Panc1 (cell line): ENCODE measurements around the gene PANK4. TPM values are rescaled to one million over a fixed set of nuclear protein-coding genes. Genes with fewer than 3 reads are reported as not detected.

Experiments
- ATAC-seq: fragments of 200-7000 bp; cut with Tn5 transposase; 2 replicates; pipeline ENCODE4 v1.9.1; 2020; ENCODE audit warnings: mild to moderate bottlenecking, moderate library complexity
- BruUV-seq: library from RNA; stranded (reverse); fragments of 400-500 nt; replicated peaks from 2 replicates; lab custom pipeline; 2021; lab: Mats Ljungman, UMichigan
- CTCF ChIA-PET: fragments of 300-600 bp; sonication (Branson Sonifier 250); formaldehyde crosslinking; loops from one replicate; lab custom pipeline; 2022; ENCODE audit warnings: antibody characterized with exemption; lab: Charles Lee
- POLR2A ChIA-PET: fragments of 300-600 bp; sonication (Branson Sonifier 250); formaldehyde crosslinking; loops from one replicate; lab custom pipeline; 2022; ENCODE audit warnings: antibody characterized with exemption; lab: Charles Lee
- DNase-seq: peaks from one replicate; pipeline ENCODE4 v3.0.0-alpha.2; 2010; ENCODE audit warnings: low read depth, low spot score
- H3K27ac ChIP-seq: 2 replicates; pipeline ENCODE4 v1.5.1; 2011; ENCODE audit warnings: mild to moderate bottlenecking, low read length, inconsistent platforms
- H3K27me3 ChIP-seq: fragments of 200-500 bp; sonication (Bioruptor generic); 2 replicates; pipeline ENCODE4 v1.6.0; 2014; ENCODE audit warnings: low read length, inconsistent platforms; ENCODE audit not compliant: control insufficient read depth, insufficient read depth
- H3K36me3 ChIP-seq: fragments of 200-500 bp; sonication (Bioruptor generic); 2 replicates; pipeline ENCODE4 v1.5.1; 2014; ENCODE audit warnings: inconsistent platforms, mild to moderate bottlenecking, low read length, moderate library complexity; ENCODE audit not compliant: control insufficient read depth, insufficient read depth
- H3K4me1 ChIP-seq: 2 replicates; pipeline ENCODE4 v1.5.1; 2011; ENCODE audit warnings: inconsistent platforms, mild to moderate bottlenecking, low read length, moderate library complexity; ENCODE audit not compliant: control insufficient read depth, insufficient read depth
- H3K4me3 ChIP-seq, 2 experiments: 2 replicates each; pipeline ENCODE4 v1.5.1; 2011 to 2012; ENCODE audit warnings: low read depth in 2 of 2, low read length in 2 of 2, mild to moderate bottlenecking in 2 of 2, inconsistent platforms in 1 of 2, moderate library complexity in 1 of 2
- H3K9me3 ChIP-seq: fragments of 200-500 bp; sonication (Bioruptor generic); 2 replicates; pipeline ENCODE4 v1.5.1; 2014; ENCODE audit warnings: low read depth, mild to moderate bottlenecking, inconsistent platforms, low read length, moderate library complexity; ENCODE audit not compliant: control insufficient read depth, insufficient read depth
- POLR2AphosphoS5 ChIP-seq: IDR thresholded peaks from 2 replicates; pipeline ENCODE4 v1.6.1; 2012; ENCODE audit warnings: mild to moderate bottlenecking, low read depth, low read length, moderate library complexity
- SIN3A ChIP-seq: IDR thresholded peaks from 2 replicates; pipeline ENCODE4 v1.6.1; 2012; ENCODE audit warnings: low read depth, mild to moderate bottlenecking, low read length, moderate library complexity, borderline replicate concordance; ENCODE audit not compliant: insufficient read depth
- TCF7L2 ChIP-seq: IDR thresholded peaks from 2 replicates; pipeline ENCODE4 v1.6.1; 2011; ENCODE audit warnings: mild to moderate bottlenecking, low read depth, low read length, inconsistent platforms
- in situ Hi-C: cut with HindIII; loops from 2 replicates; pipeline ENCODE4 v1.10.0; 2016; ENCODE audit warnings: low sequenced_read_pairs, low pct_unique_long_range_greater_than_20kb
- intact Hi-C: fragments of 100-400 bp; cut with micrococcal nuclease; formaldehyde crosslinking; loops from one replicate; pipeline ENCODE4 v1.10.0; 2022; ENCODE audit not compliant: unreplicated experiment
- total RNA-seq: library from RNA; stranded (reverse); gene quantifications from one replicate; pipeline ENCODE4 v1.2.1, GENCODE V29; 2021; ENCODE audit not compliant: unreplicated experiment
- TF ChIP-seq, protein P1 (sequence below), 2 experiments: IDR thresholded peaks; 2 replicates each; pipeline ENCODE4 v1.6.1; 2011 to 2012; ENCODE audit warnings: low read depth in 2 of 2, control low read depth in 1 of 2, low read length in 1 of 2, mild to moderate bottlenecking in 1 of 2, moderate library complexity in 1 of 2; ENCODE audit not compliant: insufficient read depth in 1 of 2
- TF ChIP-seq, protein P2 (sequence below): fragments of 450-650 bp; IDR thresholded peaks from 2 replicates; pipeline ENCODE4 v1.5.1; 2017; ENCODE audit warnings: mild to moderate bottlenecking

The PANK4 gene
- total RNA-seq, 1 experiment from 2014 or later: 35.9 TPM

DNA sequence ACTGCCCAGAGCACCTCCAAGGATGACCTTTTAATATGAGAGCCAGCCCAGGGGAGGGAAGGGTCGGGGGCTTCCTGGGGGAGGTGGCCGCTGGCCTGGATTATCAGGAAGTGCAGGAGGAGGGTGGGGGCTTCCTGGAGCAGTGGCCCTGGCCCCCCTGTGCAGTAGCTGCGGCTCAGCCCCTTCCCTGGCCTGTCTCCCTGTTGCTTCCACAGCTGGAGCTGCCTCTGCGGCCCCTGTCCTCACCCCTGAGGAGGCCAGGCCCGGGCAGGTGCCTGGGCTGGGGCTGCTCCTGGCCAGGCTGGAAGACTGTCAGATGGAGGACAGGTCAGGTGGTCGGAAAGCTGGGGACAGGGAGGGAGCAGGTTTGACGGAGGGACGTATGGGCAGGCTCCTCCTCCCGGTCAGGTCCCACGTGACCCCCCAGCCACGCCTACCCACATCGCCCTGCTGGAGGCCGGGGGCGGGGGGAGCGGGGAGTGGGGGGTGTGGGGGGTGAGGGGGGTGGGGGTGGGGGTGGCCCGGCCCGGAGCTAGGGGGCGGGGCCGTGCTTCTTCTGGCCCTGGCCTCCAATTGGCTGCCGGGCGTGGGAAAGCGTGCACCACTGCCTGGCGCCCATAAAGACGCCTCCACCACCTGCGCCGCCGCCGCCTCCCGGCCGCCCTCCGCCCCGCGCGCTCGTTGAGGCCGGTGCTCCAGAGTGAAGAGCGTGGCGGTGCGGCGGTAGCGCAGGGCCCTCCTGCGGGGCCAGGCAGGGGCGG, 19.5 kb upstream of the PANK4 start:
- H3K9me3 ChIP-seq: no peaks in the 10 kb centered on the region
- ATAC-seq (peak; percentile 64), DNase-seq (no peak)
- ChIA-PET POLR2A (no interaction called here), CTCF (no interaction called here)
- no peaks in the 10 kb centered on the region for H3K36me3 ChIP-seq
- peak; percentile 40; the same call in 1 of the 2 replicates for TF ChIP-seq SIN3A
- no peak for TF ChIP-seq TCF7L2
- TF ChIP-seq, protein P1, sequence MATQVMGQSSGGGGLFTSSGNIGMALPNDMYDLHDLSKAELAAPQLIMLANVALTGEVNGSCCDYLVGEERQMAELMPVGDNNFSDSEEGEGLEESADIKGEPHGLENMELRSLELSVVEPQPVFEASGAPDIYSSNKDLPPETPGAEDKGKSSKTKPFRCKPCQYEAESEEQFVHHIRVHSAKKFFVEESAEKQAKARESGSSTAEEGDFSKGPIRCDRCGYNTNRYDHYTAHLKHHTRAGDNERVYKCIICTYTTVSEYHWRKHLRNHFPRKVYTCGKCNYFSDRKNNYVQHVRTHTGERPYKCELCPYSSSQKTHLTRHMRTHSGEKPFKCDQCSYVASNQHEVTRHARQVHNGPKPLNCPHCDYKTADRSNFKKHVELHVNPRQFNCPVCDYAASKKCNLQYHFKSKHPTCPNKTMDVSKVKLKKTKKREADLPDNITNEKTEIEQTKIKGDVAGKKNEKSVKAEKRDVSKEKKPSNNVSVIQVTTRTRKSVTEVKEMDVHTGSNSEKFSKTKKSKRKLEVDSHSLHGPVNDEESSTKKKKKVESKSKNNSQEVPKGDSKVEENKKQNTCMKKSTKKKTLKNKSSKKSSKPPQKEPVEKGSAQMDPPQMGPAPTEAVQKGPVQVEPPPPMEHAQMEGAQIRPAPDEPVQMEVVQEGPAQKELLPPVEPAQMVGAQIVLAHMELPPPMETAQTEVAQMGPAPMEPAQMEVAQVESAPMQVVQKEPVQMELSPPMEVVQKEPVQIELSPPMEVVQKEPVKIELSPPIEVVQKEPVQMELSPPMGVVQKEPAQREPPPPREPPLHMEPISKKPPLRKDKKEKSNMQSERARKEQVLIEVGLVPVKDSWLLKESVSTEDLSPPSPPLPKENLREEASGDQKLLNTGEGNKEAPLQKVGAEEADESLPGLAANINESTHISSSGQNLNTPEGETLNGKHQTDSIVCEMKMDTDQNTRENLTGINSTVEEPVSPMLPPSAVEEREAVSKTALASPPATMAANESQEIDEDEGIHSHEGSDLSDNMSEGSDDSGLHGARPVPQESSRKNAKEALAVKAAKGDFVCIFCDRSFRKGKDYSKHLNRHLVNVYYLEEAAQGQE (IDR thresholded peaks at IDR 0.05; ENCODE audit: insufficient read depth in 1 of 2, low read depth in 2 of 2, low read length in 1 of 2): peak in 1 of 2 experiments; percentile 17; a peak in 1 of 4 replicates
- intact Hi-C loops (loop anchor here (2.0 to 10.0 kb wide), 2 partner anchors 81 to 133 kb away; partner anchors contain the start of gene PEX10), in situ Hi-C loops (no loop called here)
- H3K27ac ChIP-seq: peak overlapping the region; percentile 79
- peaks cover 57% of the 10 kb centered on the region for H3K4me1 ChIP-seq
- no peaks in the 10 kb centered on the region for H3K27me3 ChIP-seq
- BruUV-seq: no TSS peak
- H3K4me3 ChIP-seq: peak overlapping the region; percentile 60 to 76

DNA sequence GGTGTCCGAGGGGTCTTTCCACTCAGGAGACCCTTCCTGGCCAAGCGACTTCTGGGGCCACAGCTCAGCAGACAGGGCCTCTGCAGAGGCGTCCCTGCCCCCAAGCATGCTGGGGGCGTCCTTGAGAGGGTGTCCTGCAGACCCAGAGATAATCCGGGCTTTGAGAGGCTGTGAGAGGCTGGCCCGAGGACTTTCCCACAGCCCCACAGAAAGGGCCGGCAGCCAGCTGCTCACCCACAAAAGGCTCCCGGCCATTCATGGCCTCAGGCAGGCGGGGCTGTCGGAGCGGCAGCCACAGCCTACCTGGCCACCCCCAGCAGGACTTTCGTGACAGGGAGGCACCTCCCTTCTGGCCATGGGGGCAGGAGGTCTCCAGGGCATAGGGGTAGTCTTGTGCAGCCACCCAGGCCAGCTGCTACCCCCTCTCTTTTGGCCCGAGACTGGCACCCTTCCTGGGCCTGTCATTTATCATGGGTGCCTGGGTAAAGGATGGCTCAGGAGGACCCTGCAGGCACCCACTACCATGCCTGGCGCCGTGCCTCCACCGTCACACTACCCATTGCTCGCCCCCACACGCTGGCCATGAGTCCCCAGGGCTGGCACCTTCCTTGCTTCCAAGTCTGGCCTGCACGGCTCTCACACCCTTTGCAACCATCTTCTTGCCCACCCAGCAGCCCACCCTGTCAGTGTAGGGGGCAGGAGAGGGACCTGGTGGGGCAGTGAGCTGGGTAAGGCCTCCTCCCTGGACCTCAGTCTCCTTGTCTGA, 18.7 kb upstream of the PANK4 start:
- TF ChIP-seq, protein P2, sequence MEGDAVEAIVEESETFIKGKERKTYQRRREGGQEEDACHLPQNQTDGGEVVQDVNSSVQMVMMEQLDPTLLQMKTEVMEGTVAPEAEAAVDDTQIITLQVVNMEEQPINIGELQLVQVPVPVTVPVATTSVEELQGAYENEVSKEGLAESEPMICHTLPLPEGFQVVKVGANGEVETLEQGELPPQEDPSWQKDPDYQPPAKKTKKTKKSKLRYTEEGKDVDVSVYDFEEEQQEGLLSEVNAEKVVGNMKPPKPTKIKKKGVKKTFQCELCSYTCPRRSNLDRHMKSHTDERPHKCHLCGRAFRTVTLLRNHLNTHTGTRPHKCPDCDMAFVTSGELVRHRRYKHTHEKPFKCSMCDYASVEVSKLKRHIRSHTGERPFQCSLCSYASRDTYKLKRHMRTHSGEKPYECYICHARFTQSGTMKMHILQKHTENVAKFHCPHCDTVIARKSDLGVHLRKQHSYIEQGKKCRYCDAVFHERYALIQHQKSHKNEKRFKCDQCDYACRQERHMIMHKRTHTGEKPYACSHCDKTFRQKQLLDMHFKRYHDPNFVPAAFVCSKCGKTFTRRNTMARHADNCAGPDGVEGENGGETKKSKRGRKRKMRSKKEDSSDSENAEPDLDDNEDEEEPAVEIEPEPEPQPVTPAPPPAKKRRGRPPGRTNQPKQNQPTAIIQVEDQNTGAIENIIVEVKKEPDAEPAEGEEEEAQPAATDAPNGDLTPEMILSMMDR: no peak
- no peak for TF ChIP-seq TCF7L2
- TF ChIP-seq, protein P1 (IDR thresholded peaks at IDR 0.05; ENCODE audit: insufficient read depth in 1 of 2, low read depth in 2 of 2, low read length in 1 of 2): no peak
- no peak for TF ChIP-seq POLR2AphosphoS5
- H3K27ac ChIP-seq: peak overlapping the region; percentile 70
- peaks cover 57% of the 10 kb centered on the region for H3K4me1 ChIP-seq
- DNase-seq (no peak), ATAC-seq (no peak)
- in situ Hi-C loops (no loop called here), intact Hi-C loops (loop anchor here (10.0 kb wide), 1 partner anchor 80 kb away; no protein-coding TSS in a partner anchor)
- no peaks in the 10 kb centered on the region for H3K27me3 ChIP-seq
- no TSS peak for BruUV-seq
- no peaks in the 10 kb centered on the region for H3K36me3 ChIP-seq
- H3K4me3 ChIP-seq: no peak overlapping the region
- no peaks in the 10 kb centered on the region for H3K9me3 ChIP-seq
- ChIA-PET POLR2A (no interaction called here), CTCF (interaction anchor here (0.6 to 1.3 kb wide), 3 partner anchors 11 to 76 kb away, joined by 3 to 8 read pairs (median 4); partner anchors contain the start of gene TNFRSF14)
